AG08396 (cell line): ENCODE measurements around the gene CLEC4A.
"Not testable (repeated sequence)": the region's sequence is repeated elsewhere in the genome, so short reads cannot be mapped to it uniquely, and the experiment has no call there.

Experiments used
- DNase-seq: peaks from one replicate; pipeline ENCODE4 v3.0.0; 2012; ENCODE audit warnings: low spot score, mixed read lengths

The CLEC4A gene

DNA sequence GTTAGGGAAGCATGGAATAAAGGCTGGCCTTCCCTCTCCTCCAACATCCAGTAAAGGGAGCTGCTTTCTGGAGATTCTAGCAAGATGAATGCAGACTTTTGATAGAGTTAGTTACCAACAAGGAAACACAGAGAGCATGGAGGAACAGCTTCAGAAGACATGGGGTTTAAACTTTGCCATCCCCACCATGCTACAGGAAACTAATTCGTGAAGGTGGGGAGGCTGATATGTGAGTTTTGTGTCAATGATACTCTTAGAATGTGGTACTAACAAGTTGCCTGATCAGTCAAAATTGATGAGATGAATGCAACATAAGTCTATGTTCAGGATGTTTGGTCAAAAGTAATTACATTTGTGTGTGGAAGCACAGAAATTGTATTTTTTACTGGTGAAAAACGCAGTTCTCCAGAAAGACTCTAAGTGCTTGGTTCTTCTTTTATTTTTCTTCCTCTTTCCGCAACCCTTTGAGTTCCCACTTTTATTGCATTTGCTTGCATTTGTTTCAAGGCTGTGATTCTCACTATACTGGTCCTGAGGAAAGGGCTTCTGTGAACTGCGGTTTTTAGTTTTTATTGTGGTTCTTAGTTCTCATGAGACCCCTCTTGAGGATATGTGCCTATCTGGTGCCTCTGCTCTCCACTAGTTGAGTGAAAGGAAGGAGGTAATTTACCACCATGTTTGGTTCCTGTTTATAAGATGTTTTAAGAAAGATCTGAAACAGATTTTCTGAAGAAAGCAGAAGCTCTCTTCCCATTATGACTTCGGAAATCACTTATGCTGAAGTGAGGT is at the start of gene CLEC4A:
Gene CLEC4A, plus strand, starts transcription at position 494 of the 789 bp plus-strand sequence. Its CDS starts 262 bp downstream, at position 756.
- no peak for DNase-seq

DNA sequence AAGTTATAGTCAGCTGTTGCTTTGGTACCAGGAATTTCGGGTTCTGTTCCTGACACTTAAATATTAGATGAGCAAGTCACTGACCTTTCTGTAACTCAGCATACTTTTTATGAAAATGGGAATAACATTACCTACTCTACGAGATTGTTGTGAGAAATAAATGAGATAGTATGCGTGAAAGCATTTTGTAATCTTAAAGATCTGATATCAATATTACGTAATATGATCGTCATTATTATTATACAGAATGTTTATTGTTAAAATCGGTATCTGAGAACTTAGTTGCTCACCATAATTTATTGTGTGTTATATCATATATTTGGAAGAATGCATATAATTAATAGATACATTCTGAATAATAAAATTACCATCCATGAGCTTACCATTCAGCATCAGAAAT is 47.5 kb upstream of the CLEC4A start:
- DNase-seq, result no peak

DNA sequence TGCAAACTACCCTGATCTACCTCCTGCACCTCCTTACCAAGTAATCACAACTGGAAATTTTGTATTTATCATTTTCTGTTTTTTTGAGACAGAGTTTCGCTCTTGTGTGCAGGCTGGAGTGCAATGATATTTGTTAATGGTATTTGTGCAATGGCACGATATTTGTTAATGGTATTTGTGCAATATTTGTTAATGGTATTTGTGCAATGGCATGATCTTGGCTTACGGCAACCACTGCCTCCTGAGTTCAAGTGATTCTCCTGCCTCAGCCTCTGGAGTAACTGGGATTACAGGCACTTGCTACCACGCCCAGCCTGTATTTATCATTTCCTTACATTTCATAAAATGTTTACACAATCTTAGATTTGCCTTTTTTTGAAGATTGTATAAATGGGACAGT is 47.1 kb upstream of the CLEC4A start:
- no peak for DNase-seq

DNA sequence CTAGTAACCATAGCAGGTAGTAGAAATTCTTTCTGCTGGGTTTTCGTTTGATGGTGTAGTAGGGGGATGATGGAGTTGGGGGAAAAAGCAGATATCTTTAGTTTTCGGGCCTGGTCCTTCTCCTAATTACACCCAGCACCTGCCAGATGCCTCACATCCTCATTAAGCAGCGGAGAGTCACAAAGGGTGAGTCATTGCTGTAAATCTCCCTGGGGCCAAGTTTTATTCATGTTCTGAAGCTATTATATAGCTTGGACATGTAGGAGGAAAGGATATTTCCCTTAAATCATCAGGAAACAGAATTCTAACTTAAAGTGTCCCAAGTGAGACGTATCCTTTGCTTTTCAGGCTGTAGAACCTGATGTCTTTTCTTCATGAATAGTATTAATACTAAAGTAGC is 46.2 kb upstream of the CLEC4A start:
- DNase-seq, result peak; percentile 21

DNA sequence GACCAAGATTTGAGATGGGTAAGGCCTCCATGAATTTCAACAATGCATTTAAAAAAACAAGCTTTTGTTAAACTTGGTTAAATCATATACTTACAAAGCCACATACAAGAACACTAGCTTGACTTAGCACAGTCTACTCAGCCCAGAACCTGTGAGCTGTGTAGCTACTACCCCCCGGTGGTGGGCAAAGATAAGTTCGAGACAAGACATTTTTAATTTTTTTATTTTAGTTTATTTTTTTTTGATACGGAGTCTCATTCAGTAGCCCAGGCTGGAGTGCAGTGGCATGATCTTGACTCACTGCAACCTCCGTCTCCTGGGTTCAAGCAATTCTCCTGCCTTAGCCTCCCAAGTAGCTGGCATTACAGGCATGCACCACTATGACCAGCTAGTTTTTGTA is 45.0 kb upstream of the CLEC4A start:
- DNase-seq, result peak; percentile 41

DNA sequence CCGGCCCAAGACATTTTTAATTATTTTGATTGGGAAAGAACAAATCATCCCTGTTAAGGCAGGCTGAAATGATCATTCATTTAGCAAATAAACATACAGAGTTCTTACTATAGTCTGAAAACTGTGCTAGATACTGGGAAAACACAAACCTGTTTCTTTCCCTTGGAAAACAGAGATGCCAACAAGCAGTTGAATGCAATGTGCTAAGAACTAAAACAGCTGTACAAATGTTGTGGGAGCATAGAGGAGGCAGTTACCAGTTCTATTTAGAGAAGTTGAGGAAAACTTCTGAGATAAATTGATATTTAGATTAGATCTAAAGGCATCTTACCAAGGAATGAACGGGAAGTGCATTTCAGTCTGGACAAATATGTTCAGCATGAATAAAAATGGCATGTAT is 44.5 kb upstream of the CLEC4A start:
- DNase-seq, result no peak

DNA sequence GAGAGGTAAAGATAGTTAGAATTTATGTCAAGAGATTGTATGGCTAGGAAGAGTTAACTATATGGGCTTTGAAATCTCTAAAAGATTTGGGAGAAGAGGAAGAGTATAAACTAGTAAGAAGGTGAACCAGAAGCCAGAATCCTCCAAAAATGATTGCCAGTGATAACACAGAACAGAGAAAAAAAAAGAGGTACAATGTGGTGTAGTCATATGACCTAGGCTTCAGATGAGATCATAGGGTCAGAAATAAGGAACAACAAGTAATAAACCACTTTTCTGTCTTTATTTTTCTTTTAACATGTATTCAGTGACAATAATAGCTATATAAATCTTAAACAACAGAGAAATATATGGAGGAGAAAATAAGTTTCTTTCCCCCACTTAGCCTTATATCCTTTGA is 43.3 kb upstream of the CLEC4A start:
- DNase-seq, result no peak

DNA sequence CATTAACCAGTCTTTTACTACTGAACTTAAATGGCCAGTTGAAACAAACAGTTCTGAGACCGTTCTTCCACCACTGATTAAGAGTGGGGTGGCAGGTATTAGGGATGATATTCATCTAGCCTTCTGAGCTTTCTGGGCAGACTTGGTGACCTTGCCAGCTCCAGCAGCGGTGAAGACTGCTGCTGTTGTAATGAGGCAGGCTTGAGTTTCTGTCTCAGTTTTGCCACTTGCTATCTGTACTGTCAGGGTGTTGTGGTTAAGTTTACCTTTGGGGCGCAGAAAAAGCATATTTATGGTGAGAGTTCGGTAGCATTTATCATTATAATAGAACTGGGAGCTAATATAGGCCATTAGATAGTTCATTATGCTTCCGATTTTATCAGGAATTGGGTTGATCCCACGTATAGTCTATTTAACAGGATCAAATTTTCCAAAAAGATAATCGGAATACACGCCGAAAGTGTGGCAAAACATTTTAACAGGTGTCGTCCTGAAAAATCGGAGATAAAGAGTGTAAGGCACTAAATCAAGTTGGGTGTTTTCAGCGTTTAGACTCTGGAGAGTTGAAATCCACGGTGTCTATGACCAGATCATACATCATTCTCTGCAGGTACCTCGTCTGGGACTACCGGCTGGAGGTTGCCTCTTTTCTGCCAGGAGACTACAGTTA is 42.0 kb upstream of the CLEC4A start:
- no peak for DNase-seq

DNA sequence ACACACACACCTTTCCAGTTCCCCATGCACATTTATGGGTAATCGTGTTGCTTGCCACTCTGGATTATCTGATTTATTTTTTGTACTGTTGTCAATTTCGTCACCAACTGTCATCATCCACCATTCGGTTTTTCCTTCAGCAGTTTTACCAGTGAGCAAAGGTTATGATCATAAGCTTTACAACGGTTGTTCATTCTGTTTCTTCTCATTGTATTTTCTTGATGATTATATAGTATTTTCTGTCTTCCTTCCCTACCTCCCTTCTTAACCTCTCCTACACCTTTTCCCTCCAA is 40.7 kb upstream of the CLEC4A start:
- DNase-seq, result no peak

DNA sequence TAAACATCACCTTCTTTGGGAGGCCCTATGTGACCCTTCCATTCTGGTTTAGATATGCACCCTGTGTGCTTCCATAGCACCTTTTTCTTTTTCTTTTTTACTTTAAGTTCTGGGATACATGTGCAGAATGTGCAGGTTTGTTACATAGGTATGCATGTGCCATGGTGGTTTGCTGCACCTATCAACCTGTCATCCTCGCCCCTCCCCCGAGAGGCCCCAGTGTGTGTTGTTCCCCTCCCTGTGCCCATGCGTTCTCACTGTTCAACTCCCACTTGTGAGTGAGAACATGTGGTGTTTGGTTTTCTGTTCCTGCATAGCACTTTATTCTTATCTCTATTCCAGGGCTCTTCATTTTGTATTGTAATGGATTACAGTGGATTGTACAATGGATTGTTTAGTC is 39.1 kb upstream of the CLEC4A start:
- not testable (repeated sequence) for DNase-seq

DNA sequence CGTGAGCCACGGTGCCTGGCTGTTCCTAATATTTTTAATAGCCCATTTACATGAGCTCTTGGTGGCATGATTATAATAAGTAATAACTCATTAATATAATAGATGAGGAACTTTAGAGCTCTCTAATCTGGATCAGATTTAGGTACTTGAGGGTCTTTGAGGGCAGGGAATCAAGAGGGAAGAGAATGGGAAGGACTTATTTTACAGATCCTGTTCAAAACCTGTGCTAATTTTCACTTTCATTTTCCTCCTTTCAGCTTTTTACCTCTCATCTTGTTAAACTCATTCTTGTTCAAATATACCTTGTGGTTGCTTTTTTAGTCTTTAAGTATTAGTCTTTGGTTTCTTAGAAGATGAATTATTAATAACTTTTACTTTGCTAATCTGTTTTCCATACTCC is 35.8 kb upstream of the CLEC4A start:
- no peak for DNase-seq

DNA sequence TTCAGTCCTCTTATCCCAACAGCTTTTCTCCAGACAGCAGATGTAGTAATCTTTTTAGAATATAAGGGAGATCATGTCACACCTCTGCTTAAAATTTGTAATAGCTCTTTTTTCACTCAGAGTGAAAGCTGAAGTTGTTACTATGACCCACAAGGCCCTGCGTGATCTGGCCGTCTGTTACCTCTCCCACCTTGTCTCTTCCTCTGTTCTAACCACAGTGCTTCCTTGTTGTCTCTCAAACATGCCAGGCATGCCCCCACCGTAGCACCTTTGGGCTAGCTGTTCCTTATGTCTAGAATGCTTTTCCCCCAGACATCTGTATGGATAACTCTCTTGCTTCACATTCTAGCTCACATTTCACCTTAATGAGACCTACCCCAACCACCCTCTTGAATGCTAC is 34.8 kb upstream of the CLEC4A start:
- DNase-seq, result no peak

DNA sequence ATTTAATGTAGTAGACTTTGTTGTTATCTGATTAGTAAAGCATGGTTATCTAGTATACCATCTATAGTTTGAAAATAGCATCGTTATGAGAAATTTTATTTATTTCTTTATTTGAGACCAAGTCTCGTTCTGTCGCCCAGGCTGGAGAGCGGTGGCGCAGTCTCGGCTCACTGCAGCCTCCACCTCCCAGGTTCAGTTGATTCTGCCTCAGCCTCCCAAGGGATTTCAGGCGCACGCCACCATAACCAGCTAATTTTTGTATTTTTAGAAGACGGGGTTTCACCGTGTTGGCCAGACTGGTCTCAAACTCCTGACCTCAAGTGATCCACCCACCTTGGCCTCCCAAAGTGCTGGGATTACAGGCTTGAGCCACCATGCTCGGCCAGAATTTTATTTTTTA is 34.1 kb upstream of the CLEC4A start:
- not testable (repeated sequence) for DNase-seq

DNA sequence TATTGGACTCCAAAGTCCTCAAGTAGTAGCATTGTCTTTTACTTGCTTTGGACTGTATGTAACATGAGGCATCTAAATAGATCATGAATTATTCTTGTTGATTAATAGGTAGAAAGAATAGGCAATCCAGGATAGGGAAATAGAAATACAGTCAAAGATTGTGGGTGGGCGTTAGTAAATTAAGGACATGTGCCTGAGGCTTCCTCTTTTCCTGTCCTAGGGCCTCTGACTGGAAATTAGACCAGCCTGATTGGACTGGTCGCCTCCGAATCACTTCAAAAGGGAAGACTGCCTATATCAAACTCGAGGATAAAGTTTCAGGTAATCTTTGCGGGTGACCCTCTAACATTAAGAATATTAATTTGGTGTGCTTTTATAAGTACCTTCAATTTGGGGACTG is 33.7 kb upstream of the CLEC4A start:
- no peak for DNase-seq

DNA sequence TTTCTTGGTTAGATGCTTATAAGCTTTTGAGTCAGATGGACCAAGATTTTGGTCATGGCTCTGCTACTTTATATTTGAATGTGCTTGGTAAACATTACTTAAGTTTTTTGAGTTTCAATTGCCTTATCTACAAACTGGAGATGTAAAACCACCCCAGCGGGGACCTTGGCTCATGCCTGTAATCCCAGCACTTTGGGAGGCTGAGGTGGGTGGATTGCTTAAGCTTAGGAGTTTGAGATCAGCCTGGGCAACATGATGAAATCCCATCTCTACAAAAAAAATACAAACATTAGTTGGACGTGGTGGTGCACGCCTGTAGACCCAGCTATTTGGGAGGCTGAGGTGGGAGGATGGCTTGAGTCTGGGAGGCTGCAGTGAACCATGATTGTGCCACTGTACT is 30.1 kb upstream of the CLEC4A start:
- no peak for DNase-seq

DNA sequence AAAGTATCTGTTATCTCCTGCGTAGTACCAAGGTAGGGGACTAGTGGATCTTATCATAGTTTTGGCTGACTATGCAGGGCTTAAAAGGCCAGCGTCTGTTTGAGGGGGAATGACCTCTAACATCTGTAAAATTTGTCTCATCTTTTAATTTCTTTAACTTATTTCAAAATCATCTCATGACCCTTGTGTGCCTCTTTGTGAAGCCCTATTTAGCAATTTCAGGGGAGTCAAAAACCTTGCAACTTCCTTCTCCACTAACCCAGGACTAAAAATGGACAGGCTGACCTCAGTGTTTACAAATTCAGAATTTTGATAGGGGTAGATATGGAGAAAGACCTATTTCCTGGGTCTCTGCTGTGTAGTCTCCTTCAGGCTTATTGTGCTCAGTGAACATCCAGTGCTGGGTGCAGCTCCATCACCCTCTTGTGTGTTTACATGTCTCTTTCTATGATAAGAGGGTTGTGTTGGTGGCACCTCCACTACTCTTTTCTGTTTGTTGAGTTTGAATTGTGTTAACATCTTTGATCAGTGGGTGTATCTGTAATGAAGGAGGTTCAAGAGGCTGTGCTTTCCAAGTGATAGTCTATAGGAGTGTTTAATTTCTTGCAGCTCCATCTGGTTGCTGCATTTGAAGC is 27.0 kb upstream of the CLEC4A start:
- DNase-seq, result no peak

DNA sequence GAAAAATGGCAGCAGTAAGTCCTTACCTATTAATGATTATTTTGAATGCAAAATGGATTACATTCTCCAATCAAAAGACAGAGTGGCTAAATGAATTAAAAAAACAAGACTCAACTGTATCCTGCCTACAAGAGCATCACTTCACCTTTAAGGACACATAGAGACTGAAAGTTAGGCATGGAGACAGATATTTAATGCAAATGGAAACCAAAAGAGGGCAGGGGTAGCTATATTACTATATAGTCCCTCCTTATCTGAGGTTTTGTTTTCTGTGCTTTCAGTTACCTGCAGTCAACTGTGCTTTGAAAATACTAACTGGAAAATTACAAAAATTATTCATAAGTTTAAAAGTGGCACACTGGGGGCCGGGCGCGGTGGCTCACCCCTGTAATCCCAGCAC is 24.2 kb upstream of the CLEC4A start:
- DNase-seq, result no peak

DNA sequence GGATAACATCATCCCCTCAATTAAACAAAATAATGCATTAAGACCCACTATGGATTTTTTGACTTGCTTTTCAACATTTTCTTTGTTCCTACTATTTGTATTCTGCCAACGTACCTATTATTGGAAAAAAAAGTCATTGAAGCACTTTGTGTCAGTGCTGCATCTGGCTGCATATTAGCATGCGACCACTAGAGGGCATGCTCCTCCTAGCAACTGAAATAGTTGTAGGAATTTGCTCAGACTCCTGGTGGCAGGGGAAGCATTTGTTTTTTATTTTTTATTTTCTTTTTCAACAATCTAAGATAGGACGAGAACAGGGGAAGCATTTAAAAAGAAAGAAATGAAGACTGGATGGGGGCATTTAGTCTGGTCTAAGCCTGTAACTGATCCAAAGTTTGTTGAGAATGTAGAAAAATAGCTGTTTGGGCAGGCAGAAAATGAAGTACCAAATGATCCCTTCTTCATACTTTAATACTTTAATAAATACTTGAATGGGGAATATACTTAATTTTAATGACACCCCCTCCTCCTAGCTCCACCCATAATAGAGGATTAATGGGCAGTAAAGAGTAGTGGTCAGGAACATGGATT is 14.5 kb upstream of the CLEC4A start:
- peak; percentile 77 for DNase-seq

DNA sequence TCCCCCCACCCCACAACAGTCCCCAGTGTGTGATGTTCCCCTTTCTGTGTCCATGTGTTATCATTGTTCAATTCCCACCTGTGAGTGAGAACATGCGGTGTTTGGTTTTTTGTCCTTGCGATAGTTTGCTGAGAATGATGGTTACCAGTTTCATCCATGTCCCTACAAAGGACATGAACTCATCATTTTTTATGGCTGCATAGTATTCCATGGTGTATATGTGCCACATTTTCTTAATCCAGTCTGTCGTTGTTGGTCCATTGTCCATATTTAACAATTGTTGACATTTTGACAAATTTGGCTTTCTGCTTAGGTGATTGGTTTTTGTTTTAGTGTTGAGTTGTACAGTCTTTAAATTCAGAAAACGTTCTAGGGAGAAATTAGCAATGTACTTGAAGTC is 10.3 kb upstream of the CLEC4A start:
- not testable (repeated sequence) for DNase-seq

DNA sequence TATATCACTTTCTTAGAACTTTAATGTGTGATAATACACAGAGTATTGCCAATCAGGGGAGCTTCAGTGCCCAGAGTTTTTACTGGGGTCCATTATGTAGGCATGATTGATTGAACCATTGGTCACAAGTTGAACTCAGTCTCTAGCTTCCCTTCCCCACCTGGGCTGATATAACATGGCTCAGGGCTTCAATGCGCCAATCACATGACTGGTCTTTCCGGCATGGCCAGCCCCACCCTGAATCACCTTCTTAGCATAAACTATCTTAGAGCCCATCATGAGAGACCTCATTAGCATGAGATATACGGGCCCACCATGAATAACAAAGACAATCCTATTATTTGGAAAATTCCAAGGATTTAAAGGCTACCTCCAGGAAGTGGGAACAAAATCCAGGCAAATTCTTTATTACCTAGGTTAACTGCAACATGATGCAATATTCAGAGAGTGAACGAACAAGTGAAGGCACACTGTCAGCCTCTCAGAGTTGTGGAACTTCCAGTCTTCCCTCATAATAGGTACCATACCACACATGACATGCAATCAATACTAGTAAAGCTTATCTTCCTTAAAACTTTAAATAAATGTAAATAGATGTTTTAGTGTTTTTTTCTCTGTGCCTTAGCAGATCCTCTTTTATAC is 3.2 kb upstream of the CLEC4A start:
- no peak for DNase-seq

DNA sequence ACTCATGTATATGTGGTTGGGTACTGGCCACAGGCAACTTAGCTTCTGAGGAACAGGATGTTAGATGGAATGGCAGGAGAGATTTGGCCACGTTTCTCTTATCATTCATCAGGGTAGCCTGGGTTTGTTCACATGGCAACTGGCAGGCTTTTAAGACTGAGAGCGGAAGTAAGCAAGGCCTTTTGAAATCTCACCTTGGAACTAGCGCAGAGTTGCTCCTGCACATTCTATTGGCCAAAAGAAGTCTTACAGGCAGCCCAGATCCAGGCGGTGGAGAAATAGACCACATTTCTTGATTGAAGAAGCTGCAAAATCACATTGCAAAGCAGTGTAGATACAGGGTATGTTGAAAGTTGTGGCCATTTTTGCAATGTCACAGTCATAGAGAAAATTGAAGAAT is 3.7 kb downstream of the CLEC4A start:
- no peak for DNase-seq

DNA sequence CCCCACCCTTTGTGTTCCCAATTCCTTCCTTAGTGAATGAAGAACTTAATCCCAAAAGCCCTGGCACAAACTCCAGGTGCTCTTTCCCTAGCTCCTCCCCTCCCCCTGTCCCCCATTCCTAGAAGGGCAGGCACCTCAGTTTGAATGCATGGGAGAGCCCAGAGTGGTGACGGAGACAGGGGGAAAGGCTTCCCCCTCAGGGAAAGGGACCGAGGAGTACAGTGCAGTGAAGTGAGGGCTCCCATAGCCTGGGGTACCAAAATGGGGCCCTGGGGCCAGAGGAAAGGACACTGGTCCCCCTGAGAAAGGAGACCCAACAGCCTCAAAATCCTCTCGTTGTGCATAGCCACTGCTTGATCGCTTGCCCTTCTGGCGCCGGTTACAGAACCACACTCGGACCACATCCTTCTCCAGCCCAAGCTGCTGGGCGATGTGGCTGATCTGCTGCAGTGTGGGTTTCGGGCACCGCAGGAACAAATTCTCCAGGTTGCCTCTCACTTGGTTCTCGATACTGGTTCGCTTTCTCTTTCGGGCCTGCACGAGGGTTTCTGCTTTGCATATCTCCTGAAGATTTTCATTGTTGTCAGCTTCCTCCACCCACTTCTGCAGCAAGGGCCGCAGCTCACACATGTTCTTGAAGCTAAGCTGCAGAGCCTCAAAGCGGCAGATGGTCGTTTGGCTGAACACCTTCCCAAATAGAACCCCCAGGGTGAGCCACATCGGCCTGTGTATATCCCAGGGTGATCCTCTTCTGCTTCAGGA is 10.4 kb downstream of the CLEC4A start:
- DNase-seq, result not testable (repeated sequence)
